Renal cortex interstitium (tissue), 11 donors: Measurements from ENCODE around the gene CCDC154. TPM values are rescaled to one million over a fixed set of nuclear protein-coding genes. Genes with fewer than 3 reads are reported as not detected.

ENCODE experiments used
- DNase-seq, 11 donors: peaks; one replicate each; pipeline ENCODE4 v3.0.0-alpha.2; 2013; ENCODE audit warnings: low read depth in 9 of 11, low spot score in 4 of 11; ENCODE audit errors: extremely low read depth in 1 of 11
- polyA plus RNA-seq, 3 donors: library from polyadenylated mRNA; unstranded; fragments of 120-200 nt; gene quantifications; one replicate each; pipeline ENCODE4 v1.2.1, GENCODE V29; 2013; ENCODE audit not compliant: insufficient read length in 3 of 3

Gene CCDC154
- polyA plus RNA-seq, 3 donors, result 2.0 to 3.9 (median 3.6) TPM

GRCh38 chr16:1430759-1431496 is 13.4 kb downstream of the CCDC154 start, which contains the start of gene PERCC1:
TSS of gene PERCC1 (plus strand) at chr16:1431078. CDS start at chr16:1432594, 1,516 bp downstream.
- DNase-seq, result no peak

GRCh38 chr16:1430214-1430758 is 14.1 kb downstream of the CCDC154 start:
- no peak for DNase-seq

DNA sequence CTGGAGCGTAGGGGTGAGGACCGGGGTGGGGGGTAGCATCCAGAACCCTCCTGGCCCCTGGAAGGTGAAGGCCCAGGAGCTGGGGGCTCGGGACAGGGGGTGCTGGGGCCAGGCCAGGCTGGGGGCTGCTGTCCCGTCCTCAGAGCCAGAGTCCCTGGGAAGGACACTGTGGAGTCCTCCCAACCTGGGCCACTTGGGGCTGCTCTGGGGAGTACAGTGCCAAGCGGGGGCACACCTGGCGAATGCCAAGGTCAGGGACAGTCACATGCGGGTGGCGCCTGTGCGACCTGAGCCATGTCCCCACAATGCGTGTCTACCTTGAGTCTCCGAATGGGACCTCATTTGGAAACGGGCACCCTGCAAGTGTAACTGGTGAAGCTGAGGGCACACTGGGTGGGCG is 14.7 kb downstream of the CCDC154 start:
- DNase-seq, result no peak

DNA sequence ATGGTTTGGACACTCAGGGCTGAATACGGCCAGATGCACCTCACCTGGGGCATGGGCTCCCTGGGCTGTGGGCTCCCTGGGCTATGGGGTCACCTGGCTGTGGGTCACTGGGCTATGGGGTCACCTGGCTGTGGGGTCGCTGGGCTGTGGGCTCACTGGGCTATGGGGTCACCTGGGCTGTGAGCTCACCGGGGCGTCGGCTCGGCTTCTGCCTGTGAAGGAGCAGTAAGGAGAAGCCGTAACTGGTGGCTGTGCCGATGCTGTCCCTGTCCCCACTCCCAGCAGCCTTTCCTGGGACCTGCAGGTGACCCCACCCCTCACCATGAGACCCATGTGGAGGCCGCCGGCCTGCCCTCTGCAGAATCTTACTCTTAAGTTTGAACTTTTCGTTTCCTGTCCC is 15.3 kb downstream of the CCDC154 start:
- DNase-seq, result no peak

DNA sequence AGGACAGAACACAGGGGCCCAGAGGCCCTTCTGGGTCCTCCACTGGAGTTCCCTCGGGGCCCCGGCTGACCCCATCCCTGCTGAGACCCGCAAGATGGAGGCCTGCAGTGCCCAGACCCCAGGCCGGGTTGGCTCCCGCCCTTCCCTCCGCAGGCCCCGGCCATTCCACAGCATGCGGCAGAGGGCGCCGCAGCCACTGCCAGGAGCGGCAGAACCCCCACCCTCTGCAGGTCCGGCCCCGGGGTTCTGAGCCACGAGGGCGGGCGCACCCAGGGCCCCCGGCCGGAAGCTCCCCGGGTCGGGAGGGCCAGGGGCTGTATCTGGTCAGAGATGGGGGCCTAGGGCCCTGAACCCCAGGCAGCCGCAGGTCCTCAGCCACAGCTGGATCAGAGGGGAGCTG is 15.8 kb downstream of the CCDC154 start:
- DNase-seq, result no peak

GRCh38 chr16:1427473-1428461 is 16.6 kb downstream of the CCDC154 start:
- DNase-seq, result no peak

- DNase-seq, result peak in 2 of 11 donors; percentile 51 to 66
Measured at GRCh38 chr16:1426734-1427471, 17.5 kb downstream of the CCDC154 start.

- DNase-seq, result no peak
Measured at GRCh38 chr16:1425616-1426370, 18.6 kb downstream of the CCDC154 start.

GRCh38 chr16:1424028-1424427 is 20.3 kb downstream of the CCDC154 start:
- DNase-seq, result no peak

- DNase-seq, result no peak
Measured at GRCh38 chr16:1422076-1422475, 22.3 kb downstream of the CCDC154 start.

GRCh38 chr16:1420111-1420539 is 24.2 kb downstream of the CCDC154 start:
- DNase-seq, result no peak

- no peak for DNase-seq
Measured at GRCh38 chr16:1416521-1416941, 27.8 kb downstream of the CCDC154 start.

DNA sequence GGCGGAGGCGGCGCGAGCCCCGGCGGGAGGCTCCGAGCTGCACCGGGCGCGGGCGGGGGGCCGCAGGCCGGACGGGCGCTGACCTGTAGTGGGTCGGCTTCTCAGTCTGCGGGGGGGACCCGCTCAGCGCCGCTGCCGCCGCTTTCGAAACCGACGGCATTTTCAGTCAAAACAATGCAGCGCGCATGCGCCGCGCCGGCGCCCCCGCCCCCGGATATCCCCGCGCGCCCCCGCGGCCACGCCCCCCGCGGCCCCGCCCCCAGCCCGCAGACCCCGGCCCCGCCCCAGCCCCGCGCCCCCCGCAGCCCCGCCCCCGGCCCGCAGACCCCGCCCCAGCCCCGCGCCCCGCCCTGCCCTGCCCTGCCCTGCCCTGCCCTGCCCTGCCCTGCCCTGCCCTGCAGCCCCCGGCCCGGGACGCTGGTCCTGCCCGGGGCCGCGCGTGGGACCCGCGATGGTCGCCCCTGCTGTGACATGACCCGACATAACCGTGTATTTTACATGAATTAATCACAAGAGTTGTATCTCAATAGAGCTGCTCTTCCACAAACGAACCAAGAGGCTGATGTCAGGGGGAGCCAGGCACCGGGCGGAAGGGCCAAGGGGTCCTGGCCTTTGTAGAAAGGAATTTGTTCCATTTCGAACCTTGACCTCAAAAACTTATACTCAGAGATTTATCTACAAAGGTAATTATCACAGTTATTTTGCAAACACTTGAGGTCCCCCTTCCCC is 29.7 kb downstream of the CCDC154 start, which contains the start of gene UNKL:
TSS of gene UNKL (minus strand) at position 173 of the 729 bp plus-strand sequence. CDS start at position 160, 13 bp downstream.
- DNase-seq, result peak in 2 of 11 donors; percentile 35 to 45

GRCh38 chr16:1413684-1414531 is 30.4 kb downstream of the CCDC154 start:
- DNase-seq, result peak in 1 of 11 donors; percentile 30

- no peak for DNase-seq
Measured at GRCh38 chr16:1412847-1413246, 31.5 kb downstream of the CCDC154 start.

DNA sequence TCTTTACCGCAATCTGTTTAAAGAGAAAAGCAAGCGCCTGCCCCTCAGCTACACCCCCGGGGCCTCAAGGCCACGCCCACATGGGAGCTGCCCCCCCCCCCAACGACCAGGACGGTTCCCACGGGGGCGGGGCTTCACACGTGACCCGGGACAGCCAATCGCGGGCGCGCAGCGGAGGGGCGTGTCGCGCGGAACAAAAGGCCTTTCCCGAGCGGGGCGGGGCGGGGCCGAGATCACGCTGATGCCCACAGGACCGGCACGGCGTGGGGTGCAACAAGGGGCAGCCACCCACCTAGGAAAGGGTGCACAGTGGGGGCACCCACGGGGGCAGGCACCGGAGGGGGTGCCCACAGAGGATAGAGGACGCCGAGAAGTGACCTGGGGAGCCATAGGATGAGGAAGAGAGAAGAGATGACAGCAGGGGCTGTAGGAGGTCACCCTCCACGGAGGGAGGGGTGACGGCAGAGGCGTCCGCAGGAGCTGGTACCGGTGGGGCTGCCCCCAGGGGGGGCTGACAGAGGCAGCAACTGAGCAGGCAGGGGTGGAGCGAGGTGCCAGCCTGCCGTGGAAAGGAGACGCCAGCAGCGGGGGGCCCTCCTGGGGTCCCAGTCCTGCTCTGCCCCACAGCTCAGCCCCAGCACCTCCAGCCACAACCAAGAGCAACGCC is 36.1 kb downstream of the CCDC154 start:
- DNase-seq, result peak in 10 of 11 donors; percentile 68 to 88 (median 83)
